NCI-H82 treated with DMSO at 0.1 percent for 48 hours (cell line): ENCODE measurements around the gene GRAP2.
"Not testable (repeated sequence)": the region's sequence is repeated elsewhere in the genome, so short reads cannot be mapped to it uniquely, and the experiment has no call there.

Experiments used
- DNase-seq: peaks from one replicate; lab custom pipeline; 2025; ENCODE audit not compliant: unreplicated experiment; lab: John Stamatoyannopoulos, UW

Gene GRAP2

DNA sequence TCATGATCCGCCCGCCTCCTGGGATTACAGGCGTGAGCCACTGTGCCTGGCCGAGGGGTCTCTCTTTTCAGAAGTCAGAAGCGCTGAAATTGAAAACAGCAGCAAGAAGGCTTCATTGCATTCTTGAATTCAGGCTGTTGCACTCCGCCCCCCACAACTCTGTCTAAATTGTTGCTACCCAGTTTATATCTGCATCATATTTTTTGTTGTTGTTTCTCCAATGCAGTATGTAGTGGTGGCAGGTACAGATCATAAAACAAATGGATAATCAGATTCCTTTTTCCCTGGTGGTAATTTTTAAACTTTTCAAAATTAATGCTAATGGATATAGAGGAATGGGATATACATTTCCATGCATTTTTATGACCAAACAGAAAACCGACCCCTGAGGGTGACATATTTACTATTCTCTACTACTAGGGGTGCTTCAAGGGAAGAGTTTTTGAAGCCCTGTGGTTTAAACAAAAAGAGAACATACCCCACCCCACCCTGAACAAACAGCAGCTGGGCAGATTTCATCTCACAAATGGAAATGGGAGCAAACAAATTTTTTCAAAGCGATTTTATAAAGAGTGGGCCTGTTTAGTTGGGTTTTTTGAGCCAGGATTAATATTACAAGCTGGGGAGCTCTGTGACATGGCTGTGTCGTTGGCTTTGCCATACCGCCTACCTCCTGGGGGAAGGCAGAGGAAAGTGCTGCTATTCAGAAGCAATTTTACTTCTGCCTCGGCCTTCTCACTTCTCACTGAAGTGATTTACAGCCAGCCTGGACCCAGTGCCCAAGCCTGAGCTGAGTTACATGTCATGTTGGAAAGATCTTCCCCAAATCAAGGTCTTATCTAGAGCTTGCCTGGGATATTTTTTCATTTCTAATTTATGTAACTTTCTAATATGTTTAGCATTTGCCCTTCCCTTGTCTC is 43.3 kb downstream of the GRAP2 start:
- no peak for DNase-seq

DNA sequence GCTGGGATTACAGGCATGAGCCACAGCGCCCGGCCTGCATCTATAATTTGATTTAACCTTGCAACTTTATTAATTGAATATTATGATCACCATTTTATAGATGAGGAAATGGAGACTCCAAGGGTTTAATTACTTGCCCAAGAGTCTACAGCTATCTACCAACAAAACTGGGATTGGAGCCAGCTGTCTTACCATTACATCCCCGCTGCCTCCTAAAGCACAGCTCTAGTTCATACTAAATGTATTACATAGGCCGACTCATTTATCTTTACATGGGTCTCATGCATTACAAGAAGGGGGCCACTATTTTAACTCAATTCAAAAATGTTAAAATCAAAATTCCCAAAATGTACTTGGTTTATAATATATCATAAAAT is 45.2 kb downstream of the GRAP2 start:
- no peak for DNase-seq

DNA sequence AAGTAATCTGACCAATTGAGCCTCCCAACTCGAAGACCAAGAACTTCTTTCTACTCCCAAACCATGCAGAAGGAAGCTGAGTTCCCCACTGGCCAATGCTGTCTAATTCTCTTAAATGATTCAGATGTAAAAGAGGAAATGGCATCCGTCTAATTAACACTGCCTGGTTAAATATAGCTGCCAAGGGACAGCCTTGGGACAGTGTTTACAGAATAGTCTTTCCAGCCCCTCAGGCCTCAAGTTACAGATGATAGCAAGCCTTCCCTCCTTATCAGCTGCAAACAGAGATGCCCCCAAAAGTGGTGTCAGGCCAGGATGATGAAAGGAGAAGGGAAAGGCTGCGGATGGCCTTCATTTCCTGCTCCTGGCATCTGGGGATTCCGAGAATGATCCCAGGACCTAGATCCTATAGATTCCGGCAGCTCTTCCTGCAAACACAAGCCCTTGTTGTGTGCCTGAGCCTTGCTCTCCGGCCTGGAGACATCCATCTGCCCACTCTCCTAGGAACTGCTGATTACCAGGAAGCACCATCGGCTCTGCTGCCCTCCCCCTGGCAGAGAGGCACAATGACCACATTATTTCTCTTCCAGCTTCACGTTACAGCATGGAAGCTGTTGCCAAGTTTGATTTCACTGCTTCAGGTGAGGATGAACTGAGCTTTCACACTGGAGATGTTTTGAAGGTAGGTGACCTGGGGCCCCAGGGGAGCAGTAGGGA is 45.8 kb downstream of the GRAP2 start:
- DNase-seq = no peak

DNA sequence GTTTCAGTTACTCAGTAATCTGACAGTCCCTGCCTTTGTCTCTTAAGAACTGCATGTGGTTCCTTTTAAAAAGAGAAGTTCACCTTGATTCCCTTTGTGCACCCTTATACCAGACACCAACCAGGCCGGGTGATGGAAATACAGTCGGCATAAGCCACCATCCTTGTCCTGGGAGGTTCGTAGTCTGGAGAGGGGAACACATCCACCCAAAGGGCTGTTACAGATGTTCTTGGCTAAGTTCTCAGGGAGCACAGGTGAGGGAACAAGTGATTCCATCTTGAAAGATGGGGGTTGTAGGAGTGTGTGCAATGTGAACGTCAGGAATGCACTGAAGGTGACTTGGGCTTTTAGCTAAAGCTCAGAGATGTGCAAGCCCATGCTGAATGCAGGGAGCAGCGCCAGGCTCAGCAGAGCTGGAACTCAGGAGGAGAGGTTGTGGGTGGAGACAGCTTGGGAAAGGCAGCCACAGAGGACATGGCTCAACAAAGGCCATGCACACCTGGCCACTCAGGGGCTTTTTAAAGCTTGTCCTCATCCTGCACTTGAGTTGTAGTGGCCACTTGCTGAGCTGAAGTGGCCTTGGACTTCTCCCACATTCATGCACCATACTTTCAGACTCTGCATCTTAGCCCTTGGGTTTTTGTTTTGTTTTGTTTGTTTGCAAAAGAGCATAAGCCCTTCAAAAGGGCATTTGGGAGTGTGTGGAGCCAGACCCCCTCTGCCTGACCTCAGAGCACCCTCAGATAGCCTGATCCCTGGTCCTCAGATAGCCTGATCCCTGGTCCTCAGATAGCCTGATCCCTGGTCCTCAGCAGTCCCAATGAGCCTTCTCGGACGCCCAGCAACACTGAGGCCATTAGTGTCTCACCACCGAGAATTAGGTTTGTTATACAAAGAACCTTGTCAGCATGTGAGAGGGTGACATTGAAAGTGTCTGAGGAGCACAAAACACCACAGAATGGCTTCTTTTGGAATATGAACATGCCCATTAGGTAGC is 46.6 kb downstream of the GRAP2 start:
- no peak for DNase-seq

DNA sequence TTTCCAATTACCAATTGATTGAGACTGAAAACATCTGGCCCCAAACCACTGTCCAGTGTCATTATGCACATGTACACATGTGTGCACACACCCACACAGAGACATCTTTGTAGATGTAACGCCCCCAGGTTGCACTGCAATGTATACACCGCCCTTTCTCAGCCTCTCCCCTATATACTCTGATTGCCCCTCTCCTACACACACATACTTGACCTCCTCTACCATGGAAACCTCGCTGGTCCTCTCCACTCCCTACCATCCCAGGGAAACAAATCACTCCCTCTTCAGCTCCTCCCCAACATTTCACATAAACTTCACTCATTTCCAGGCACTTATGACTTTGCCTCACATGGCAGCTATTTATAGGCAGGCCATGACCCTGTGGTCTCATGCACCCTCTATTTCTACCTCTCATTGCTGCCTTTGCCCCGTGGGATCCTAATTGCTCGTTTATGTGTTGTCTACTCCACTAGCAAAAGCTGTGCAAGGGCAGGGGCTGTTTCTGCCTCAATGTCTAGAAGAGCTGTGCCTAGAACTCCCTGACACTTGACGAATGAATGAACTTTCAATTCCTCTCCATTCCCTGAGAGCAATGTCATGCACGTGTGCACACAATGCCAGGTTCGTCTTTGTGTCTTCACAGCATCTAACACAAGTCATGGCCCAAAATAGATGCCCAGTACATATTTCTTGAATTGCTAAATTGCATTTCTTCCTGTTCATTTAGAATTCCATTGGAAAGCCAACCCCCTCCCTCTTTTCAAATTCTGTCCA is 49.3 kb downstream of the GRAP2 start:
- no peak for DNase-seq

DNA sequence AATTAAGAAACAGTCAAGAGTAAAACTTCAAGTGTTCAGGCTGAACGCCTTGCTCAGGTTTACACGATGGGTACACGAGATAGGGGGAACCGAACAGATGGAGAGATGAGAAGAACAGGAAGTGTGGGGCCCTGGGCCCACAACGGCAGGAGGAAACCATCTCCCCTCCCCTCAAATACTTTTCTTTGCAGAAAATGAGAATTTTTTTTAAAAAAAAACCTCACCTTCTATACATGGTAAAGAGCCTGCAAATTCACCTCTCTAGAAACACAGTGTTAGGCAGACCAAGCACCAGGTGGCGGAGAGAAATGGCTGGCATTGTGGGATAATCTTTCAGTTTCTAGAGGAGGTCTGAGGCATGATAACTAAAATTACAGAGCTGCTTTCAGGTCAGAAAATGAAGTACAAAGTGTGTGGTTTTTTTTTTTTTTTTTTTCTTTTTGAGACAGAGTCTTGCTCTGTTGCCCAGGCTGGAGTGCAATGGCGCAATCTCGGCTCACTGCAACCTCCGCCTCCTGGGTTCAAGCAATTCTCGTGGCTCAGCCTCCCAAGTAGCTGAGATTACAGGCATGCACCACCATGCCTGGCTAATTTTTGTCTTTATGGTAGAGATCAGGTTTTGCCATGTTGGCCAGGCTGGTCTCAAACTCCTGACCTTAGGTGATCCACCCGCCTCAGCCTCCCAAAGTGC is 50.9 kb downstream of the GRAP2 start:
- not testable (repeated sequence) for DNase-seq

DNA sequence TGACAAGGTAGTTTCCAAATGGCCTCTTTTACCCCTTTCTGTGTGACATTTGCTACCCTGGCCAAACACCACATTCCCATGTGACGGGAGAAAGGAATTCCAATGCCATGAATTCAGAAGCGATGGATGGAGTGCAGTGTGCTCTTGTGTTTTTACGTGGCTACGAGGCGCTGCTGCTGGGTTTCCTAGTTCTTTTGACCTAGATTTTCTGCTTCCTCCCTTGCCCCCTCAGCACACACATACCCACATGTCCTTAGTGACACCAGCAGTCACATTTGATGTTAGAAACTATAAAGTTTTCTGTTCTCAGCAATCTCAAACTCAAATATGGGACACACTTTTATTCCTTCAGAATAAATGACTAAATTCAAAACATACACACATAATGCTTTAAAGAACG is 51.5 kb downstream of the GRAP2 start:
- no peak for DNase-seq

DNA sequence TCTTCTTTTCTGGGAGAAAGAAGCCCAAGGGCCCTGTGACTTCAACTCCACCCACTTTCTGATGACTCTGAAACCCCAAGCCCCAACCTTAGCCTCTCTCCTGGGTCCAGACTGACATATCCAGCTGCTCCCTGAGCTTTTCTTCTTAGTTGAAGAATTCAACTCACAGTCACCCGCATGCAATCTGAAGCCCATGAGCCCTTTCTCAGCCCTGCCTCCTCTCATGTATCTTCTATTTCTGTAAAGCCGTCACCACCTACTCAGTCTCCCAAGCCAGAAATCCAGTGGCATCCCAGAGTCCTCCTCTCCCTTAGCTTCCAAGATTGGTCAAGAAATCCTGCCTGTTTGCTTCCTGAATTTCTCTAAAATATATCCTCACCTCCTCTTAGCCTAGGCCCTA is 52.2 kb downstream of the GRAP2 start:
- DNase-seq = no peak

DNA sequence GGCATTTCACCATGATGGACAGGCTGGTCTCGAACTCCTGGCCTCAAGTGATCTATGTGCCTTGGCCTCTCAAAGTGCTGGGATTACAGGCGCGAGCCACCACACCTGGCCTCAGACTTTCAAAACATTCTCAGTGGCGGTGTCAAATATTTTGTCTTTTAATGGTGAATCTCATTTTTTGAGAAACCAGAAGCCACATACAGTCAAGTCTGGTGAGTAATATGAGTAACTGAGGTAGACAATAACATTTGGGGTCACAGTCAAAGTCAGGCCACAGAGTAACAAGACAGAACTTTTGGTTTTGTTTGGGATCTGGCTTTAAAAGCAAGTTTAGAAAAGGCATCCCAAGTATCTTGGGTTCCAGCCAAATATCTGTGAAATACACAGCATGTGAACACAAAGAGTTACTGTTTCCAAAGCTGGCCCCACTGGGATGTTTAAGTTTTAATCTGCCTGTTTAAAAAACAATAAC is 53.7 kb downstream of the GRAP2 start:
- no peak for DNase-seq

DNA sequence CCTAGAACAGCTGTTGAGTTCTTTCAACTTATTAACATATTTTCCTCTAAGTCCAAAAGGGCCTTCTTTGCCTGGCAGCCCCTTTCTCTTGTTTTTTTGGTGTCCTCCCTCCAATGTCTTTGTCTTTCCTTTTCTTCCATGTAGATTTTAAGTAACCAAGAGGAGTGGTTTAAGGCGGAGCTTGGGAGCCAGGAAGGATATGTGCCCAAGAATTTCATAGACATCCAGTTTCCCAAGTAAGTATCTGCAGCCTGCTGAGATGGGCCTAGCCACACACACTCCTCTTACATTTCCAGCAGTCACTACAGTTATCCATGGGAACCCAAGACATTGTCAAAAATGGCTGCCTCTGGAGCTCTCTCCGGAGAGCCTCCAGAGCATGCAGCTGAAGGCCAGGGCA is 54.8 kb downstream of the GRAP2 start:
- no peak for DNase-seq

DNA sequence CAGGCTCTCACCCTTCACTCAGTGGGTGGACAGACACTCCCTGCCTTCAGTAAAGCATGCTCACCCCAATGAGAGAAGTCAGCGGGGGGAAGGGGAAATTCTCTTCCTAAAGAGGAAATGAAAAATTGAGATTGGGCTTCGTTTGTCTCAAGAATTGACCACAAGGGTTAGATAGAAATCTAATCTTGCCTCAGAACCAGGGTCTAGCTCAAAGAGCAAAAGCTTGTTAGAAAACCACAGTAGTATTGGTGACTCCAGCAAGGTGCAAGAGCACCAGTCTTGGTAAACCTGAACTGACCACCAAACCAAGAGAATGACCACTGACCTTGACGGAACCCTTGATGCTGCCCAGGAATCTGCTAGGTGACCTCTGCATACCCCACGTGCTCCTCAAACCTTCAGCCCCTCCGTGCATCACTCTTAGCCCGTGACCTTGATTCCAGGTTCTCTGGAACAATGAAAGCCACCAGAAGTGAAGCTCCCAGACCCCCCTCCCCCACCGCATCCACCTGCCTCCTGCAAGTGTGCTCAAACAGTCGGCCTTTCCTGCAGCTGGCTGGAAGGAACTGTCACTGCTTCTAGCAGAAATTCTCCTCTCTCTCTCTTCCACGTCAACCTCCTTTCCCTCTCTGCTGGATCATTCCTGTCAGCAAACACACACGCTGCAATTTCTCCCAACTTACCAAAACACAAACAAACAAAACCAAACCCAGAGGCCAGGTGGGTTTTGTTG is 56.2 kb downstream of the GRAP2 start:
- no peak for DNase-seq

DNA sequence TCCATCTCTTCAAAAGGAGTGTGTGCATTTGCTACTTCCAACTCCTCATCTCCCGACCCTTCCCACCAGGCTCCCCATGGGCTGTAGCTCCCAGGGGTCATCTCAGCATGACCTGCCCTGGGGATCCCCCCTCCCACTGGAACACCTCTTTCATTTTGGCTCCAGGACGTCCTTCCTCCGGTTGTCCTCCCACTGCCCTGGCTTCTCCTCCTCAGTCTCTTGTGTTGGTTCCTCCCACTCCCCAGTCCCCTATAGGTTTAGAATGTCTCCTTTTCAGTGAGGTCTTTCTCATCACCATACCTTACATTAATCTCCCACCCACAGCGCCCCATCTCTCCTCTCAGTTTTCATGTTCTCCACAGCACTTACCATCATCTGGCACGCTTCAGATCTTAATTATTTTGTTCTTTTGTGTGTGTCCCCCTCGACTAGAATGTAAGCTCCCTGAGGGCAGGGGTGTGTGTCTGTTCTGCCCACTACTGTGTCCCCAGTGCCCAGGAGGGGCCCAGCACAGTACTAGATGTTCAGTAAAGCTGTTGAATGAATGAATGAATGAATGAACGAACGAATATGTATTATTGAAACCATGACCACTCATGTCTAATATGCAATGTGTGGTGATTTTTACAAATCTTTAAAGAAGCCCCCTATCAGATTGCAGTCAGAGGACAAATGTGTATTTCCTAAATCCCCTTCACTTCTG is 57.3 kb downstream of the GRAP2 start:
- no peak for DNase-seq

DNA sequence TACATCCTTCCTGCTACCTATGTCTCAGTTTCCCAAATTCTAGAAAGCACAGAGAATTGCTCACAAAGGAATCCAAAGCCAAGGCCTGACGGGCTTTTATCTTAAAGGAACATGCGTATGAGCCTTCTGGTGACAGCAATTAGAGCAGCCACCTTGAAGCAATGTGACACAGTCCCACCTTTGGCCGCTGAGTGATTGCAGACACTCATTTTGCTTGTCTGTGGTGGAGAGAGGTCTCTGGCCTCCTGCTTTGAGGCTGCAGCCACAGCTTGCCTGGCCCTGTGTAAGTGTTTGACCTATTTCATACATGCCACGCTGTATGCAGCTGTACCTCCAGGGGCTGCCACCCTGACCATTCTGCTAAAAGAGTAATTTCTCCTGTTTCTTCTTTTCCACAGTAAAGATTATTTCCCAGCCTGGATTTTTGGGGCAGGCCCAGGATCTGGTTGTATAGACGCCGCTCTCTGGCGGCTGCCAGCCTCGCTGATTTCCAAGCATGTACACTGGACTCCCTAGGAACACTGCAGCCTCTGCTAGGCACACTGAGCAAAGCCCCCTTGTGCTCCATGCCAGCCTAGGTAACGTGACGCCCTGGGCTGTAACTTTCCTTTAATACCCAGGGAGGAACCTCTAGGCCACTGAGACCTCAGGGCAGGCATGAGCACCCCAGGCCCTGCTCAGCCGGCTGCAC is 58.2 kb downstream of the GRAP2 start:
- no peak for DNase-seq

DNA sequence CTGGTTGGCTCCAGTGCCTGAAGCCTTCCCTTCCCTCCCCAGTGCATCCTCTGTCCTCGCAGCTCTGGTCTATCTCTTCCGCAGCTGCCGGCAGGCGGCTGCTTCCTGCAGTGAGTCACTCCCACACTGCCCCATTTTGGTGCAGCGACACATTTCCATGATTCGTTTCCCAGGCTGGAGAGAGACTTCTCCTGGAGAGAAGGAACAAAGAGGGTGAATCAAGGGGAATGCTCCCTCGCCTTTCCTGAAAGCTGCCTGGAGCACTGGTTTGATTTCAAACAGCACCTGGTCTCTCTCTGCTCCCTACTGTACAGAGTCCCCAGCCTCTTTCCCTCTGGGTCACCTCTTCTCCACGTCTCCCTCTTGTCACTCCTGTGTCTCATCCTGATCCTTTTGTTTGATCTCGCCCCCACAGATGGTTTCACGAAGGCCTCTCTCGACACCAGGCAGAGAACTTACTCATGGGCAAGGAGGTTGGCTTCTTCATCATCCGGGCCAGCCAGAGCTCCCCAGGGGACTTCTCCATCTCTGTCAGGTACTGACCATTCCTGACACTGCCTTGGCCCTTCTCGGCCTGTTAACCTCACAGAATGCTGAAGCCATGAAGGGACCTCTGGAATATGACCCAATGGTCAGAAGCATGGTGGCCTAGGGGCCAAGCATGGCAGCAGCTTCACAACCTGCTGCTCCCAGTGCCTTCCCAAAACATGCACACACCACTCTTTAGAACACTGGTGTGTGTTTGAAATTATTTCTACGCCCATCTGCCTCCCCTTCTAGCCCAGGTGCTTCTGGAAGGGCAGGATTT is 59.0 kb downstream of the GRAP2 start, which contains the start of gene TMA7B:
Gene TMA7B (plus strand): TSS at position 758 of the 808 bp plus-strand sequence. CDS start 3,978 bp downstream, outside the sequence.
- no peak for DNase-seq

DNA sequence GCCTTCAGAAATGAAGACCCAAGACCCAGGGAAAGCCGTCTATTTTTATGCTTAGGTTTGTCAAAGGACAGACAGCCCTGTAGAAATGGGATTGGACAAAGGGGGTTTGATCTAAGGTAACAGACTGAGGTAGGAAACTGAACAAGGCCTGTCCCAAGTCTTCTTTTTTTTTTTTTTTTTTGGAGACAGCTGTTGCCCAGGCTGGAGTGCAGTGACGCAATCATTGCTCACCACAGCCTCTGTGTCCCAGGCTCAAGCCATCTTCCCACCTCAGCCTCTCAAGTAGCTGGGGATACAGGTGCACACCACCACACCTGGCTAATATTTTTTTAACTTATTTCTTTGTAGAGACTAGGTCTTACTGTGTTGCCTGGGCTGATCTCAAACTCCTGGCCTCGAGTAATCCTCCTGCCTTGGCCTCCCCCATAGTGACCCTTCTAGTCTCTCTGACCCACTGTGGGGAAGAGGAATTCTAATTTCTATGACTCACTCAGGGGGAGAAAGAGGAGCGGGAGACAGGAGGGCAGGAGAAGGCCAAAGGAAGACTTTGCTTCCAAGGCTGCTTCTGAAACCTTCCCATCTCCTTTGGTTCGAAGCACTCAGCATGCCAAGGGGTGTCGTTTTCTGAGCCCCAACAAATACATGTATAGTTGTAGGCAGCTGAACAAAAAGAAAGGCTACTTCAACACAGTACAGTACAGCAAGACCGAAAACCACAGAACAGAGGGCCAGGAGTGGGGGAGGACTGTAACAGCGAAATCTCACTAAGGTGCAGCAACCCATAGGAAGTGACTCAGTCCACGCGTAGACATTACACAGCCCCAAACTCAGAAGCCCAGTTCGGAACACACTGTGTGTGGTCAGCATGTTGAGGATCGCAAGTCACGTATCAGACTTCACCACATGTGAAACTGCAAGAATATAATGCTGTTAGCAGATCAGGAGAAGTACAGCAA is 60.2 kb downstream of the GRAP2 start:
- no peak for DNase-seq

DNA sequence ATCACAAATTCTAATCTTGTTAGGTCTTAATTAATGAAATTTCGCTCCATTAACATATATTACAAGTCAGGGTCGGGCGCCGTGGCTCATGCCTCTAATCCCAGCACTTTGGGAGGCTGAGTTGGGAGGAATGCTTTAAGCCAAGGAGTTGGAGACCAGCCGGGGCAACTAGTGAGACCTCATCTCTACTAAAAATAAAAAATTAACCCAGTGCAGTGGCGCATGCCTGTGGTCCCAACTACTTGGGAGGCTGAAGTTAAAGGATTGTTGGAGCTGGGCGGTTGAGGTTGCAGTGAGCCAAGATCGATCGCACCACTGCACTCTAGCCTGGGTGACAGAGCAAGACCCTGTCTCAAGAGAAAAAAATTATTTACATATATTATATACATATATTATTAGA is 61.2 kb downstream of the GRAP2 start:
- DNase-seq = no peak
